Measurements from ENCODE around the gene KCNAB1. TPM values are rescaled to one million over a fixed set of nuclear protein-coding genes. Genes with fewer than 3 reads are reported as not detected.

The KCNAB1 gene
- total and polyA plus RNA-seq, 12 donors: 1.4 to 5.0 (median 2.5) TPM

DNA sequence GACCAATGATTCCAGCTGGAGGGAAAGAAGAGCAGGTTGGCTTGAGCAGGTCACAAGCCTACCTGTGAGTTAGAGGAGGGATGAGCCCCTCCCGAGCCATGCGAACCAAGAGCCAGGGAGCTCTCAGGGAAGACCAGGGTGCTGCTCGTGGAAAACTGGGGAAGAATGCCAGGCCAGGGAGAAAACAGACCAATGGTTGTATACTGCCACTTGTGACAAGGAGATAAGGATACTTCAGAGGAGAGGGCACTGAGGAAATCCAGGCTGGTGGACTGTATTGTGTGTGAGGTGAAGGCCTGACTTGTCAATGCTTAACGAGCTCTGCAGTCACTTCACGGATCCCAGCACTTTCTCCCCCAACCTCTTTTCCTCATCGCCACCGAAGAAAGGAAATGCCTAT lies 256.9 kb downstream of the KCNAB1 start:
- TF ChIP-seq, protein P1, sequence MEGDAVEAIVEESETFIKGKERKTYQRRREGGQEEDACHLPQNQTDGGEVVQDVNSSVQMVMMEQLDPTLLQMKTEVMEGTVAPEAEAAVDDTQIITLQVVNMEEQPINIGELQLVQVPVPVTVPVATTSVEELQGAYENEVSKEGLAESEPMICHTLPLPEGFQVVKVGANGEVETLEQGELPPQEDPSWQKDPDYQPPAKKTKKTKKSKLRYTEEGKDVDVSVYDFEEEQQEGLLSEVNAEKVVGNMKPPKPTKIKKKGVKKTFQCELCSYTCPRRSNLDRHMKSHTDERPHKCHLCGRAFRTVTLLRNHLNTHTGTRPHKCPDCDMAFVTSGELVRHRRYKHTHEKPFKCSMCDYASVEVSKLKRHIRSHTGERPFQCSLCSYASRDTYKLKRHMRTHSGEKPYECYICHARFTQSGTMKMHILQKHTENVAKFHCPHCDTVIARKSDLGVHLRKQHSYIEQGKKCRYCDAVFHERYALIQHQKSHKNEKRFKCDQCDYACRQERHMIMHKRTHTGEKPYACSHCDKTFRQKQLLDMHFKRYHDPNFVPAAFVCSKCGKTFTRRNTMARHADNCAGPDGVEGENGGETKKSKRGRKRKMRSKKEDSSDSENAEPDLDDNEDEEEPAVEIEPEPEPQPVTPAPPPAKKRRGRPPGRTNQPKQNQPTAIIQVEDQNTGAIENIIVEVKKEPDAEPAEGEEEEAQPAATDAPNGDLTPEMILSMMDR (IDR thresholded peaks at IDR 0.05): no peak
- no peak overlapping the region for H3K4me3 ChIP-seq
- peaks cover 0 to 6% (median 0%) of the 10 kb centered on the region in 7 donors for H3K27me3 ChIP-seq
- H3K27ac ChIP-seq: no peak overlapping the region
- ATAC-seq: peak in 2 of 8 donors; percentile 51 to 61
- H3K36me3 ChIP-seq: no peaks in the 10 kb centered on the region
- WGBS, 2 donors: 42 to 60% methylated on average over 7 of the region's 7 CpGs
- H3K9me3 ChIP-seq: no peaks in the 10 kb centered on the region
- intact Hi-C loops (cut with DNase I): no loop called here
- DNase-seq: no peak
- H3K4me1 ChIP-seq: peaks cover 0 to 11% (median 0%) of the 10 kb centered on the region in 9 donors

DNA sequence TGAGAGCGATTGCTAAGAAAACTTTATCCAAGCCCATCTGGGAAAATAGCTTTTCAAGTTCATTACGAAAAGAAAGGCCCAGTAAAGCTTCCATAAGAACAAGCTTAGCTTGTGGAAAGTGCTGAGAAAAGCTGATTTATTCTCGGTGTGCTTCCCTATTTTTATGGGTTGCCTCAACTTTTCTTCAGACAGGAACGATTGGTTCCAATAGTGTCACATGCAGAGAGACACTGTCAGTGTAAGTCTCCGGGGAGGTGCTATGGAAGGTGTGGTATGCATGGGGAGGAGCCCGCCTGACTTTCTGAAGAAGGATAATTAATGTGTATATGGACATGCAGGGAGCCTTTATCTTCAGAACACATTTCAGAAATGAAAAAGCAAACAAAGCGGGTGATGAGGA lies 257.3 kb downstream of the KCNAB1 start:
- no peak for ATAC-seq
- no peak for DNase-seq
- H3K4me1 ChIP-seq: peaks cover 0 to 15% (median 0%) of the 10 kb centered on the region in 9 donors
- WGBS, 2 donors: 82% methylated on average over 7 of the region's 7 CpGs
- TF ChIP-seq, protein P1 (IDR thresholded peaks at IDR 0.05): no peak
- no peaks in the 10 kb centered on the region for H3K36me3 ChIP-seq
- H3K4me3 ChIP-seq: no peak overlapping the region
- no peak overlapping the region for H3K27ac ChIP-seq
- H3K27me3 ChIP-seq: peaks cover 0 to 6% (median 0%) of the 10 kb centered on the region in 7 donors
- intact Hi-C loops (cut with DNase I): no loop called here
- no peaks in the 10 kb centered on the region for H3K9me3 ChIP-seq

DNA sequence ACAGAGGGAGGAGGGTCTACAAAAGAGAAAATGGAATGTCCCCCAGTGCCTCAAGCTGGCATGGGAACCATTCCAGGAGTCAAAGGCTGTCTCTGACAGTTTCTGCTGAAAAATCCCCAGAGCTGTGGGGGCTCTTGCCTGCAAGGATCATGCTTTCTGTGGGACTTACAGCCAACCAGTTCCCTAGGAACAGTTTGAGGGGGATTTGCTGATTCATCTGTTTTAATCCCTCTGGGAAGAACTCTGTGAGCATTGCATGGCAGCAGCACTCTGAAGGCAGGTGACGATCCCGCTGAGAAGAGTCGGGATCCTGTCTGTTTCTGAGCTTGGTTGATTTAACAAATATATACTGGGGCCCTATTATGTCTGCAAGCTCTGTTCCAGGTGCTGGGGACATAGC lies 258.5 kb downstream of the KCNAB1 start:
- ATAC-seq: no peak
- intact Hi-C loops (cut with DNase I): no loop called here
- WGBS, 2 donors: 93 to 95% methylated on average over 3 of the region's 3 CpGs
- H3K4me1 ChIP-seq: peaks cover 0 to 25% (median 3%) of the 10 kb centered on the region in 9 donors
- DNase-seq: no peak
- TF ChIP-seq, protein P1 (IDR thresholded peaks at IDR 0.05): no peak
- H3K27me3 ChIP-seq: peaks cover 0 to 6% (median 0%) of the 10 kb centered on the region in 7 donors
- no peak overlapping the region for H3K27ac ChIP-seq
- no peak overlapping the region for H3K4me3 ChIP-seq
- H3K36me3 ChIP-seq: no peaks in the 10 kb centered on the region
- no peaks in the 10 kb centered on the region for H3K9me3 ChIP-seq

DNA sequence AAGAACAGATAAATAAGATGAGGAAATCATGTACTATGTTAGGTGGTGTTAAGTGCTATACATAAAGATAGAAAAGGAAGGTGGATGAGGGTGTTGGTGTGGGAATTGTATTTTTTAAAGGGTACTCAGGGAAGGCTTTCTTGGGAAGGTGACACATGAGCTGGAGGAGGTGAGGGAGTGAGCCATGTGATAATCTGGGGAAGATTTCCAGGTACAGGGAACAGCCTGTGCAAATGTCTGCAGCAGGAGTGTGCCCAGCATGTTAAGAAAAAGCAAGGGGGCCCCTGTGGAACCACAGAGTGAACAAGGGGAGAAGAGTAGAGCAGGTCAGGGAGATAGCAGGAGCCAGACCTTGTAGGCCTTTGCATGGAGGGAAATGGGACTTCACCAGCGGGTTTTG lies 258.9 kb downstream of the KCNAB1 start:
- ATAC-seq (no peak), DNase-seq (no peak)
- WGBS, 2 donors: 96 to 97% methylated on average over 1 of the region's 1 CpG
- no peaks in the 10 kb centered on the region for H3K9me3 ChIP-seq
- peaks cover 0 to 30% (median 3%) of the 10 kb centered on the region in 9 donors for H3K4me1 ChIP-seq
- intact Hi-C loops (cut with DNase I): no loop called here
- H3K4me3 ChIP-seq: no peak overlapping the region
- no peak overlapping the region for H3K27ac ChIP-seq
- TF ChIP-seq, protein P1 (IDR thresholded peaks at IDR 0.05): no peak
- no peaks in the 10 kb centered on the region for H3K36me3 ChIP-seq
- peaks cover 0 to 6% (median 0%) of the 10 kb centered on the region in 7 donors for H3K27me3 ChIP-seq
